HL-60/S4 (cell line): ENCODE measurements around the gene TEX29.

Experiments used
- in situ Hi-C: fragments of 300-500 bp; cut with MboI; formaldehyde crosslinking; loops from 2 replicates; pipeline ENCODE4 v1.14.3; 2022; ENCODE audit warnings: low sequenced_read_pairs

Gene TEX29

GRCh38 chr13:111338841-111339240 lies 18.4 kb downstream of the TEX29 start:
- in situ Hi-C loops: no loop called here

DNA sequence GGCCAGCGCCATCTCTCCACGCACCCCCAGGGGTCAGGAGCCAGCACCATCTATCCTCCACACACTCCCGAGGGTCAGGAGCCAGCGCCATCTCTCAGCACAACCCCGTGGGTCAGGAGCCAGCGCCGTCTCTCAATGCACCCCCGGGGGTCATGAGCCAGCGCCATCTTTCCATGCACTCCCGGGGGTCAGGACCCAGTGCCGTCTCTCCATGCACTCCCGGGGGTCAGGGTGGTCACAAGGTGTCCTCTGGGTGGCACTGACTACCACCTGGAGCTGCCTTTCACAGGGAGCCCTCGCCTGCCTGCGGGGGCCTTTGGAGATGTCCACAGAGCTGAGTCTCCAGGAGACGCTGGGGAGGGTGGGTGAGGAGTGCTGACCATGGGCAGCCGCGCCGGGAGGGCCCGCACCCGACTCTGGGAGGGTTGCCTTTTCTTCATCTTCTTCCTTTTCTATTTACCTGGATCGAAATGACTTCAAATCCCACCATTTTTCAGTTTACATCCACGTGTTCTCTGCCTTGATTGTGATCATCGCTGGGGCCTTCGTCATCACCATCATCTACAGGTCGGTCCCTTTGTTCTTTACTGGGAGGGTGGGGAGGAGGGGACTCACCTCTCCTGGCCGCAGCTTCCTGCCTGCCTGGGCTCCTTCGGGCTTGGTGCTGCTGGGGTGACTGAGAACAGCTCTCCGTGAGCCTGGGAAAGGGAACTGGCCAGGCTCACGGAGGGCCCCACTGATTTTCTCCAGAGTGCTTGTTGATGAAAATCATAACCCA lies 19.1 kb downstream of the TEX29 start:
- in situ Hi-C loops: no loop called here

DNA sequence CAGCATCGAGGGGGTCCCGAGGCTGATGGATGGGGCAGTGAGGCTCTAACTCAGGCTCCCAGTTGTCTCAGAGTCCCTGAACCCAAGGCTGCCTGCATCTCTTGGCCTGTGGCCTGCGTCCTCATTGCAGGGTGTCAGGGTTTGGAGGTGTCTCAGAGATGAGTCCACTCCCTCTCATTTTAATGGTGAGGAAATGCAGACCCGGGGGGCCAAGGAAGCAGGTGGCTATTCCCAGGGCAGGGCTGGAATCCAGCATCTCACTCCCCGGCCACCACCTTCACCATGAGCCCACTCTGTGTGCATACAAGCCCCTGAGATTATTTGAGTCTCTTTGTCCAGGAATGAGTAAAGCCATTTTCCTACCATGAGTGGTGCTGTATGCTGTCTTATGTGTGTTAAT lies 21.4 kb downstream of the TEX29 start:
- in situ Hi-C loops: no loop called here

- in situ Hi-C loops: no loop called here
Observed at GRCh38 chr13:111342721-111343120, 22.3 kb downstream of the TEX29 start.

DNA sequence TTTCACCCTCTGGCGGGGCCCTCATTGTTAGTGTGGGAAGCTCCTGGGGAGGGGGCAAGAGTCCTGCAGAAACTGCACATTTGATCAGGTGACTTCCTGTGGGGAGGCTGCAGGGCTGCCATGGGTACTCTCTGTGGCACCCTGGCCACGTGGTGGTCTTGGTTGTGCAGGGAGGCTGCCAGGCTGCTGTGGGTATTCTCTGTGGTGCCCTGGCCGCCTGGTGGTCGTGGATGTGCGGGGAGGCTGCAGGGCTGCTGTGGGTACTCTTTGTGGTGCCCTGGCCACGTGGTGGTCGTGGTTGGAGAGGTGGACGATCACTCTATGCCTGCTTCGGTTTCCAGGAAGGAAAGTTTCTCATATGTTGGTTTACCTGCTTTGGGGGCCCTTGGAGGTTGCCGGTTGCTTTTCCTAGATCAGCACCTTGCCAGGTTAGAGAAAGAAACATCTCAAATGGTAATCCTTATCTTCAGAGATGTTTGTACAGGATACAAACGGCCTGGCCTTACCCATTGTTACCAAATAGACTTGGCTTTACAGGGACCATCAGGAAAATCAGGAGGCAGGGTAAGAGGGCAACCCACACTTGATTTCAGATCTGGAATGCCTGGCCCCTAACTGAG lies 22.9 kb downstream of the TEX29 start:
- in situ Hi-C loops: no loop called here

- in situ Hi-C loops: no loop called here
Observed at GRCh38 chr13:111344471-111345191, 24.2 kb downstream of the TEX29 start.

DNA sequence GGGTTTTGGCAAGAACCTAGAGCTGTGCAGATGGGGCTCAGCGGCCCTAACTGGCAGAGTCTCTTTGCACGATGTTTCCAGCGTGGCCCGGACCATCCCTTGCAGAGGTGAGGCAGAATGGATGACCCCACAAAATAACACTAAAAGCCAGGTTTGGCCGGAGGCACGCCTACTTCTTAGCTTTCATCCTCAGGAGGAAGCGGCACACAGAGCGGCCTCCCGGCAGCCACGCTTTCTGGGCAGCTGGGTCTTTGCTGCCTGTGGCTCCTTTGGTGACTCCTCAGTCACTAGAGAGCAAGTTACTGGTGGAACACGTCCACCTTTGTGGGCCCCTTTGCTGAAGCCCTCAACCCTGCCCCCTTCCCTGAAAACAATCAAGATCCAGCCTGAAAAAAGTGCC lies 25.2 kb downstream of the TEX29 start:
- in situ Hi-C loops: no loop called here

DNA sequence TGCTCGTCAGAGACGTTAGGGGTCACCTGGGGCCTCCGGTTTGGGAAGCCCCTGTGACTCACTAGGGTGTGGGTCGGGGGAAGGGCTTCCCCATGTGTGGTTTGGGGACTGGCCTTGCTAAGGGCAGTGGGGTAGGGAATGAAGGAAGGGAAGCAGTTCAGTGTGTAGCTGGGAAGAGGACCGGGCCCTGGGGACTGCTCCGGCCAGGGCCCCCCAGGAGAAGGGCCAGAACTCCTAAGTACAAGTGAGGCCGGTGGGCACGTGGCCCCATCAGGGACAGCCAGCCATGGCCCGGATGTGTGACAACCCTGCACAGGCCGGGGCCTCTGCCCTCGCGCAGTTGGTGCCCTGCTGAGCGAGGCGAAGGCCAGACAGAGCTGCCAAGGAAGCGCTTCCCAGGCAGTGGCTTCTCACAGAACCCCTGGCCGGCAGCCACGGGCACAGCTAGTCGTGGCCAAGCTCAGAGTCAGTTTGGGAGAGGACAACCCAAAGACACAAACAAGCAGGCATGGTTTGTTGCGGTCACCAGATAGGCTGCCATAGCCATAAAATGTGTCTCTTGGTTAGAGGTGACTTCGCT lies 25.7 kb downstream of the TEX29 start:
- in situ Hi-C loops: no loop called here

DNA sequence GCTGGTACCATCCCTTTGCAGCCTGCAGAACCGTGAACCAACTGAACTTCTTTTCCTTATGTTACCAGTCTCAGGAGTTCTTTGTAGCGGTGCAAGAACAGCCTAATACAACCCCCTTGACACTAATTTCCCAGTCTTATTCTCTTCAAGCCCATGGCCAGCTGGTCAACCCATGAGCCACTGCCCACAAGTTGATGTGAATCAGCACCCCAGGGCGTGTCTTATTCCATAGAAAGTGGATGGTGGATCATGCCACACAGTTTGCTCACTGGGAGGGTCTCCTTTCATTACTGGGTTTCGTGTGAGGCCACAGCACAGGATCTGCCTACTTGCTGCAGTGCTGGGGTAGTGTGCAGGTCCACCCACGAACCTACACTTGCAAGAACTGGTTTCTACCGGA lies 27.0 kb downstream of the TEX29 start:
- in situ Hi-C loops: no loop called here

GRCh38 chr13:111353508-111353907 lies 33.1 kb downstream of the TEX29 start:
- in situ Hi-C loops: no loop called here

GRCh38 chr13:111354789-111355188 lies 34.3 kb downstream of the TEX29 start:
- in situ Hi-C loops: no loop called here

DNA sequence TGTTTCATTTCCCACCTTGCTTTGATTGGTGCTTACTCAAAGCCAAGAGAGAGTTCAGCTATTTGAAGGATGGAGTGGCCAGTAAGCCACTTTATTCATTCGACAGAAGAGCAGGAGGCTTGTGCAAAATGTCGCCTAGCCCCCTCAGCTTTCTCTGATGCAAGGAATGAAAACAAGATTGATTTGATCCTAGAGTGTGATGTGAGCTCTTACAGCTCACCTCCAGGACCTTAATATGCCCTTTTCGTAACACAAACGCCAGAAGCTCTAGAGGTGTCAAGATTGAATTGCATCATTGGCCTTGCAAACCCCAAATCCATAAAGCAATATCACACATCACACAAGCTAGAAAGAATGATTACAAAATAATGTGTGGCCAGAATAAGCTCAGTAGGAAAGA lies 36.4 kb downstream of the TEX29 start:
- in situ Hi-C loops: no loop called here

DNA sequence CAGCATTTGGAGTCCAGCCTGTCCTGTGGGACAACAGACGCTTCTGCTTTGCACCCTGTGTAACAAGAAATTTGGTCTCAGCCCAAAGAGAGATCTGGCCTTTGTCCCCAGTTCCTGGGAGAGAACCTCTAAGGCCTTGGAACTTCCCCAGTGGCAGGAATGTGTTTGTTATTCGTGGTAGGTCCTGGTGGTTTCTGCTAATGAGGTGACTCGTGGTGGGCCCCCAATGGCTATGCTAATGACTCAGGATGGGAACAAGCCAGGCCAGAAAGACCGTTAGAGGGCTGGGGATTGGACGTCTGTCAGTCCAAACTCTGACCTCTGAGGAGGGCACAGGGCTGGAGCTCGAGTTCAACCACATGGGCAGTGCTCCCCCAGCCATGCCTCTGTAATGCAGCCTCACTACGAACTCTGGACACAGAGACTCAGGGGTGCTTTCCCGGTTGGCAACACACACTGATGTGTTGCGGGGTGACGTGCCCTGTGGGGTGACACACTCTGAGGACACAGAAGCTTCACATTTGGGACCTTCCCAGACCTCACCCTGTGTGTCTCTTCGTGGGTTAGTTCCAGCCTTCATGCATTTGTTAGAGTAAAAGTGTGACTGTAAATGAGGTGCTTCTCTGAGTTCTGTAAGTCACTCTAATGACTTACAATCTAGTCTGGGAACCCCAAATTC lies 38.9 kb downstream of the TEX29 start:
- in situ Hi-C loops: no loop called here

- in situ Hi-C loops: no loop called here
Observed at GRCh38 chr13:111359930-111360329, 39.5 kb downstream of the TEX29 start.

- in situ Hi-C loops: no loop called here
Observed at GRCh38 chr13:111360452-111360851, 40.0 kb downstream of the TEX29 start.

- in situ Hi-C loops: no loop called here
Observed at GRCh38 chr13:111361046-111361872, 40.8 kb downstream of the TEX29 start.

DNA sequence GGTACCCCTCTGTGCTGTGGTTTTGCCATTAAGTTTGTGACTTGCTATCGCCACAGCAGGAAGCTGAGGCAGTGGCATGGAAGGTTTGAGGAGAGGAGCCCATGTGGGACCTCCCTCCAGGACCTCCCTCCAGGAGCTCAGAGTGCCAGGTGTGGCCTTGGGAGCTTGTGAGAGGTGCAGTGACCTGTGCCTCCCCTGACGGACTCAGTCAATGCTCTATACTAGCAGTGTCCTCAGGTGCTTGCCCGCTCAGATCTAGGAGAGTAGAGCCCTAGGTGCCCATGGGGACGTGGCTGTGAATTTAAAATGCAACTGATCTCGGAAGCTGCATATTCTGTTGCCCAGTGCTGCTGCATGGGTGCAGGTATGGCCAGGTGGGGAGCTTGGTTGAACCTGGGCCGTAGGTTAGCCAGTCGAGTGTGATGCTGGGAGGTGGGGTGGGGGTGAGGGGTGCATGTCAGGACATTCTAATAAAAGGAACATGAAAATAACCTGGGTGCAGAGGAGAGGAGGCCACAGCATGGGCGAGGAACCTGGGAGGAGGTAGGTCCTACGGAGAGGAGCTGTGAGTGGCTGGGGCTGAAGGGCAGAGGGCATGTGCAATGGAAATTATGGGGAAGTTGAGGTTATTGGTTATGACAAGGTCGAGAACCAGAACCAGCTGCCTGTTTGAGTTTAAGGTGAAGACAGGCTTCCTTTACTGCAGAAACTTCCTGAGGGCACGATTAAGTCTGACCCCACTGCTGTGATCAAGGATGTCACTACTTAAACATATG lies 41.6 kb downstream of the TEX29 start:
- in situ Hi-C loops: no loop called here

GRCh38 chr13:111363121-111363520 lies 42.7 kb downstream of the TEX29 start:
- in situ Hi-C loops: no loop called here

GRCh38 chr13:111363591-111363990 lies 43.1 kb downstream of the TEX29 start:
- in situ Hi-C loops: no loop called here
